ENCODE results near the gene CAPN14. TPM values are rescaled to one million over a fixed set of nuclear protein-coding genes. Genes with fewer than 3 reads are reported as not detected.

The CAPN14 gene
- total RNA-seq, 1 experiment from 2014 or later = not detected

Small RNA genes within 50 kb of the gene (small RNA-seq; reads per million reads assigned to genes)
- 0 reads per million in 2 experiments for gene RNA5SP90

Other genes starting within 250 kb of the CAPN14 start
- 21.8 and 24.5 TPM in 2 replicates for gene GALNT14, start 79.1 kb downstream of the CAPN14 start, total RNA-seq (2014; rRNA removed; shearing (Covaris generic))
- 3.3 and 3.7 TPM in 2 replicates for gene EHD3, start 16.6 kb upstream of the CAPN14 start, total RNA-seq (2014; rRNA removed; shearing (Covaris generic))
- 0.47 TPM in 1 of 2 replicates, not detected in the other for gene XDH, start 197.2 kb upstream of the CAPN14 start, total RNA-seq (2014; rRNA removed; shearing (Covaris generic))